ENCODE results near the gene ZBTB9.
"Not testable (repeated sequence)": the region's sequence is repeated elsewhere in the genome, so short reads cannot be mapped to it uniquely, and the experiment has no call there.

The ZBTB9 gene

GRCh38 chr6:33483678-33484077 is 29.3 kb downstream of the ZBTB9 start:
- Histone ChIP-seq H3K4me3 (ENCODE audit: low read depth, low read length) (no peak overlapping the region), H3K9me3 (ENCODE audit: control insufficient read depth, insufficient read depth, low read depth, low read length) (no peaks in the 10 kb centered on the region), H3K27ac (ENCODE audit: extremely low read depth, low read depth, low read length) (no peak overlapping the region), H3K4me1 (ENCODE audit: control insufficient read depth, insufficient read depth, low read length) (no peaks in the 10 kb centered on the region), H3K36me3 (ENCODE audit: control insufficient read depth in 2 of 2, insufficient read depth in 1 of 2, low read length in 2 of 2) (no peaks in the 10 kb centered on the region)
- CTCF ChIA-PET, result no interaction called here
- TF ChIP-seq HIC1 (tag by site-specific recombination; IDR thresholded peaks at IDR 0.05) (no peak), ZNF558 (tag by site-specific recombination; IDR thresholded peaks at IDR 0.05) (peak; percentile 98), ZNF623 (tag by site-specific recombination; IDR thresholded peaks at IDR 0.05) (no peak)
- POLR2A ChIA-PET, result no interaction called here

- POLR2A ChIA-PET; H3K36me3 ChIP-seq (ENCODE audit: control insufficient read depth in 2 of 2, insufficient read depth in 1 of 2, low read length in 2 of 2); H3K9me3 ChIP-seq (ENCODE audit: control insufficient read depth, insufficient read depth, low read depth, low read length); H3K4me1 ChIP-seq (ENCODE audit: control insufficient read depth, insufficient read depth, low read length); H3K4me3 ChIP-seq (ENCODE audit: low read depth, low read length); H3K27ac ChIP-seq (ENCODE audit: extremely low read depth, low read depth, low read length); CTCF ChIA-PET: not testable (repeated sequence)
Measured at GRCh38 chr6:33484673-33485262, 30.4 kb downstream of the ZBTB9 start.

GRCh38 chr6:33485680-33486079 is 31.3 kb downstream of the ZBTB9 start:
- POLR2A ChIA-PET; H3K27ac ChIP-seq (ENCODE audit: extremely low read depth, low read depth, low read length); CTCF ChIA-PET; H3K36me3 ChIP-seq (ENCODE audit: control insufficient read depth in 2 of 2, insufficient read depth in 1 of 2, low read length in 2 of 2); H3K4me3 ChIP-seq (ENCODE audit: low read depth, low read length); H3K4me1 ChIP-seq (ENCODE audit: control insufficient read depth, insufficient read depth, low read length); H3K9me3 ChIP-seq (ENCODE audit: control insufficient read depth, insufficient read depth, low read depth, low read length): not testable (repeated sequence)

GRCh38 chr6:33488339-33488738 is 34.0 kb downstream of the ZBTB9 start:
- no peak overlapping the region for H3K4me3 ChIP-seq (ENCODE audit: low read depth, low read length)
- H3K4me1 ChIP-seq (ENCODE audit: control insufficient read depth, insufficient read depth, low read length), result no peaks in the 10 kb centered on the region
- H3K27ac ChIP-seq (ENCODE audit: extremely low read depth, low read depth, low read length), result no peak overlapping the region
- no peaks in the 10 kb centered on the region for H3K9me3 ChIP-seq (ENCODE audit: control insufficient read depth, insufficient read depth, low read depth, low read length)
- CTCF ChIA-PET, result no interaction called here
- no peaks in the 10 kb centered on the region for H3K36me3 ChIP-seq (ENCODE audit: control insufficient read depth in 2 of 2, insufficient read depth in 1 of 2, low read length in 2 of 2)
- POLR2A ChIA-PET, result no interaction called here
- TF ChIP-seq ZNF423 (tag by site-specific recombination; IDR thresholded peaks at IDR 0.05), result no peak
- no peak for TF ChIP-seq ZNF585B (tag by site-specific recombination; IDR thresholded peaks at IDR 0.05)
- no peak for TF ChIP-seq ZNF544 (tag by site-specific recombination; IDR thresholded peaks at IDR 0.05)
- TF ChIP-seq, protein P1, sequence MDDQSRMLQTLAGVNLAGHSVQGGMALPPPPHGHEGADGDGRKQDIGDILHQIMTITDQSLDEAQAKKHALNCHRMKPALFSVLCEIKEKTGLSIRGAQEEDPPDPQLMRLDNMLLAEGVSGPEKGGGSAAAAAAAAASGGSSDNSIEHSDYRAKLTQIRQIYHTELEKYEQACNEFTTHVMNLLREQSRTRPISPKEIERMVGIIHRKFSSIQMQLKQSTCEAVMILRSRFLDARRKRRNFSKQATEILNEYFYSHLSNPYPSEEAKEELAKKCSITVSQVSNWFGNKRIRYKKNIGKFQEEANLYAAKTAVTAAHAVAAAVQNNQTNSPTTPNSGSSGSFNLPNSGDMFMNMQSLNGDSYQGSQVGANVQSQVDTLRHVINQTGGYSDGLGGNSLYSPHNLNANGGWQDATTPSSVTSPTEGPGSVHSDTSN (CRISPR knock-in tag; IDR thresholded peaks at IDR 0.05), result no peak
- no peak for TF ChIP-seq ZNF292 (tag by site-specific recombination; IDR thresholded peaks at IDR 0.05; ENCODE audit: borderline replicate concordance, low read depth)
- TF ChIP-seq ZNF354C (tag by site-specific recombination; IDR thresholded peaks at IDR 0.05; ENCODE audit: borderline replicate concordance, low read depth), result no peak
- TF ChIP-seq, protein P2, sequence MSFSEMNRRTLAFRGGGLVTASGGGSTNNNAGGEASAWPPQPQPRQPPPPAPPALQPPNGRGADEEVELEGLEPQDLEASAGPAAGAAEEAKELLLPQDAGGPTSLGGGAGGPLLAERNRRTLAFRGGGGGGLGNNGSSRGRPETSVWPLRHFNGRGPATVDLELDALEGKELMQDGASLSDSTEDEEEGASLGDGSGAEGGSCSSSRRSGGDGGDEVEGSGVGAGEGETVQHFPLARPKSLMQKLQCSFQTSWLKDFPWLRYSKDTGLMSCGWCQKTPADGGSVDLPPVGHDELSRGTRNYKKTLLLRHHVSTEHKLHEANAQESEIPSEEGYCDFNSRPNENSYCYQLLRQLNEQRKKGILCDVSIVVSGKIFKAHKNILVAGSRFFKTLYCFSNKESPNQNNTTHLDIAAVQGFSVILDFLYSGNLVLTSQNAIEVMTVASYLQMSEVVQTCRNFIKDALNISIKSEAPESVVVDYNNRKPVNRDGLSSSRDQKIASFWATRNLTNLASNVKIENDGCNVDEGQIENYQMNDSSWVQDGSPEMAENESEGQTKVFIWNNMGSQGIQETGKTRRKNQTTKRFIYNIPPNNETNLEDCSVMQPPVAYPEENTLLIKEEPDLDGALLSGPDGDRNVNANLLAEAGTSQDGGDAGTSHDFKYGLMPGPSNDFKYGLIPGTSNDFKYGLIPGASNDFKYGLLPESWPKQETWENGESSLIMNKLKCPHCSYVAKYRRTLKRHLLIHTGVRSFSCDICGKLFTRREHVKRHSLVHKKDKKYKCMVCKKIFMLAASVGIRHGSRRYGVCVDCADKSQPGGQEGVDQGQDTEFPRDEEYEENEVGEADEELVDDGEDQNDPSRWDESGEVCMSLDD (tag by site-specific recombination; IDR thresholded peaks at IDR 0.05), result no peak
- no peak for TF ChIP-seq ZFP41 (tag by site-specific recombination; IDR thresholded peaks at IDR 0.05; ENCODE audit: borderline replicate concordance)
- no peak for TF ChIP-seq ZNF473 (tag by site-specific recombination; IDR thresholded peaks at IDR 0.05)
- TF ChIP-seq SETDB1 (IDR thresholded peaks at IDR 0.05; ENCODE audit: insufficient read length, low read length), result no peak
